ENCODE results near the gene ADAMTSL1. TPM values are rescaled to one million over a fixed set of nuclear protein-coding genes. Genes with fewer than 3 reads are reported as not detected.

Gene ADAMTSL1
- total and polyA plus RNA-seq, 4 donors = 0.31 to 3.4 (median 1.9) TPM

DNA sequence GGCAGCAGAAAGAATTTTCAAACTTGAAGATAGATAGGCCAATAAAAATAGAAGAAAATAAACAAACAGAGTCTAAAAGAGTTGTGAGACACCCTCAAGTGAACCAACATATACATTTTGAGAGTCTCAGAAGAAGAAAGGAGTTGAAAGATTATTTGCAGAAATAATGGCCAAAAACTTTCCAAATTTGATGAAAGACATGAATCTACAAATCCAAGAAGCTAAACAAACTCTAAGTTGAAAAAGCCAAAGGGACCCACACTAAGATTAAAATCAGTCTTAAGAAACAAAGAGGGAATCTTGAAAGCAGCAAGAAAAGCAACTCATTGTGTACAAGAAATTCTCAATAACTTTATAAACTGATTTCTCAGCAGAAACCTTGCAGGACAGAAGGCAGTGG is 422.1 kb downstream of the ADAMTSL1 start (continued):
- TF ChIP-seq SP1 (IDR thresholded peaks at IDR 0.05) (no peak), EGR1 (IDR thresholded peaks at IDR 0.05; ENCODE audit: low read depth in 2 of 2) (no peak), RAD21 (IDR thresholded peaks at IDR 0.05) (no peak), JUND (IDR thresholded peaks at IDR 0.05) (no peak), ZBTB33 (IDR thresholded peaks at IDR 0.05) (no peak), YY1 (IDR thresholded peaks at IDR 0.05) (no peak), FOXA1 (IDR thresholded peaks at IDR 0.05) (no peak)

GRCh38 chr9:18896531-18897179 is 422.7 kb downstream of the ADAMTSL1 start:
- DNase-seq (ENCODE audit: low spot score) = no peak

GRCh38 chr9:18903450-18903849 is 429.5 kb downstream of the ADAMTSL1 start:
- no peak for DNase-seq (ENCODE audit: low spot score)
- Histone ChIP-seq H3K4me1 (ENCODE audit: control insufficient read depth in 4 of 4, insufficient read depth in 4 of 4, low read length in 3 of 4) (no peaks in the 10 kb centered on the region), H3K27me3 (ENCODE audit: control insufficient read depth in 4 of 4, insufficient read depth in 4 of 4, low read length in 3 of 4) (peaks cover 0 to 2% (median 0%) of the 10 kb centered on the region in 4 donors), H3K4me3 (ENCODE audit: low read depth in 1 of 3, low read length in 3 of 3) (no peak overlapping the region), H3K36me3 (ENCODE audit: control insufficient read depth in 4 of 4, insufficient read depth in 3 of 4, low read depth in 1 of 4, low read length in 3 of 4) (no peaks in the 10 kb centered on the region), H3K9me3 (ENCODE audit: control insufficient read depth in 4 of 4, low read length in 3 of 4) (no peaks in the 10 kb centered on the region), H3K27ac (ENCODE audit: low read depth in 1 of 2, low read length in 2 of 2) (no peak overlapping the region), H3K9ac (ENCODE audit: low read depth in 1 of 2, low read length in 2 of 2) (no peak overlapping the region)
- WGBS = 95% methylated on average over 2 of the region's 2 CpGs
- TF ChIP-seq EGR1 (IDR thresholded peaks at IDR 0.05; ENCODE audit: low read depth in 2 of 2) (no peak), RXRA (IDR thresholded peaks at IDR 0.05) (no peak), ZBTB33 (IDR thresholded peaks at IDR 0.05) (no peak), TAF1 (conservative IDR thresholded peaks at IDR 0.05) (no peak)

More at GRCh38 chr9:18896531-18897179, 422.7 kb downstream of the ADAMTSL1 start:
- H3K4me3 ChIP-seq (ENCODE audit: low read depth in 1 of 3, low read length in 3 of 3) = no peak overlapping the region
- no peak overlapping the region for H3K27ac ChIP-seq (ENCODE audit: low read depth in 1 of 2, low read length in 2 of 2)
- peaks cover 0 to 16% (median 8%) of the 10 kb centered on the region in 4 donors for H3K9me3 ChIP-seq (ENCODE audit: control insufficient read depth in 4 of 4, low read length in 3 of 4)
- TF ChIP-seq RXRA (IDR thresholded peaks at IDR 0.05) (no peak), EGR1 (IDR thresholded peaks at IDR 0.05; ENCODE audit: low read depth in 2 of 2) (no peak)
- H3K9ac ChIP-seq (ENCODE audit: low read depth in 1 of 2, low read length in 2 of 2) = no peak overlapping the region
- no peaks in the 10 kb centered on the region for H3K4me1 ChIP-seq (ENCODE audit: control insufficient read depth in 4 of 4, insufficient read depth in 4 of 4, low read length in 3 of 4)
- 86% methylated on average over 2 of the region's 2 CpGs for whole genome bisulfite sequencing
- no peaks in the 10 kb centered on the region for H3K27me3 ChIP-seq (ENCODE audit: control insufficient read depth in 4 of 4, insufficient read depth in 4 of 4, low read length in 3 of 4)
- H3K36me3 ChIP-seq (ENCODE audit: control insufficient read depth in 4 of 4, insufficient read depth in 3 of 4, low read depth in 1 of 4, low read length in 3 of 4) = no peaks in the 10 kb centered on the region

- Histone ChIP-seq H3K4me3 (ENCODE audit: low read depth in 1 of 3, low read length in 3 of 3) (no peak overlapping the region), H3K9ac (ENCODE audit: low read depth in 1 of 2, low read length in 2 of 2) (no peak overlapping the region), H3K27ac (ENCODE audit: low read depth in 1 of 2, low read length in 2 of 2) (no peak overlapping the region), H3K27me3 (ENCODE audit: control insufficient read depth in 4 of 4, insufficient read depth in 4 of 4, low read length in 3 of 4) (peaks cover 0 to 6% (median 0%) of the 10 kb centered on the region in 4 donors), H3K4me1 (ENCODE audit: control insufficient read depth in 4 of 4, insufficient read depth in 4 of 4, low read length in 3 of 4) (no peaks in the 10 kb centered on the region), H3K36me3 (ENCODE audit: control insufficient read depth in 4 of 4, insufficient read depth in 3 of 4, low read depth in 1 of 4, low read length in 3 of 4) (no peaks in the 10 kb centered on the region), H3K9me3 (ENCODE audit: control insufficient read depth in 4 of 4, low read length in 3 of 4) (no peaks in the 10 kb centered on the region)
- 85% methylated on average over 11 of the region's 11 CpGs for WGBS
- DNase-seq (ENCODE audit: low spot score) = no peak
- TF ChIP-seq HNF4G (IDR thresholded peaks at IDR 0.05) = no peak
- TF ChIP-seq FOXA2 (IDR thresholded peaks at IDR 0.05) = no peak
- TF ChIP-seq, protein P1, sequence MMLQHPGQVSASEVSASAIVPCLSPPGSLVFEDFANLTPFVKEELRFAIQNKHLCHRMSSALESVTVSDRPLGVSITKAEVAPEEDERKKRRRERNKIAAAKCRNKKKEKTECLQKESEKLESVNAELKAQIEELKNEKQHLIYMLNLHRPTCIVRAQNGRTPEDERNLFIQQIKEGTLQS (IDR thresholded peaks at IDR 0.05) = no peak
- TF ChIP-seq GABPA (IDR thresholded peaks at IDR 0.05 in 1 of 2, conservative IDR thresholded peaks at IDR 0.05 in 1 of 2) = no peak
- no peak for TF ChIP-seq EGR1 (IDR thresholded peaks at IDR 0.05; ENCODE audit: low read depth in 2 of 2)
- no peak for TF ChIP-seq TAF1 (conservative IDR thresholded peaks at IDR 0.05)
- TF ChIP-seq, protein P2, sequence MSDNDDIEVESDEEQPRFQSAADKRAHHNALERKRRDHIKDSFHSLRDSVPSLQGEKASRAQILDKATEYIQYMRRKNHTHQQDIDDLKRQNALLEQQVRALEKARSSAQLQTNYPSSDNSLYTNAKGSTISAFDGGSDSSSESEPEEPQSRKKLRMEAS (IDR thresholded peaks at IDR 0.05) = no peak
- no peak for TF ChIP-seq FOXA1 (IDR thresholded peaks at IDR 0.05)
- TF ChIP-seq JUND (IDR thresholded peaks at IDR 0.05) = no peak
- TF ChIP-seq NR2F2 (IDR thresholded peaks at IDR 0.05) = no peak
- no peak for TF ChIP-seq ZBTB33 (IDR thresholded peaks at IDR 0.05)
Observed at GRCh38 chr9:18905028-18905882, 431.3 kb downstream of the ADAMTSL1 start.
